HepG2 (cell line): ENCODE data around the gene ADAMTSL4.
"Not testable (repeated sequence)": the region's sequence is repeated elsewhere in the genome, so short reads cannot be mapped to it uniquely, and the experiment has no call there.

Source experiments
- SMAD1 ChIP-seq: sonication (generic); formaldehyde crosslinking; IDR thresholded peaks from 2 replicates; pipeline ENCODE4 v1.4.0; 2020; ENCODE audit warnings: missing genetic modification reagents, low read depth, mild to moderate bottlenecking, borderline replicate concordance
- SRY ChIP-seq: sonication (generic); formaldehyde crosslinking; IDR thresholded peaks from 2 replicates; pipeline ENCODE4 v1.8.0; 2022; ENCODE audit warnings: mild to moderate bottlenecking, missing genetic modification reagents
- TARDBP ChIP-seq: sonication (generic); formaldehyde crosslinking; IDR thresholded peaks from 2 replicates; pipeline ENCODE4 v1.8.0; 2022; ENCODE audit warnings: mild to moderate bottlenecking, missing genetic modification reagents
- YEATS4 ChIP-seq: sonication (generic); formaldehyde crosslinking; IDR thresholded peaks from 2 replicates; pipeline ENCODE4 v1.4.0; 2020; ENCODE audit warnings: missing genetic modification reagents, borderline replicate concordance
- ZBTB37 ChIP-seq: sonication (generic); formaldehyde crosslinking; IDR thresholded peaks from 2 replicates; pipeline ENCODE4 v1.4.0; 2020; ENCODE audit warnings: mild to moderate bottlenecking, missing genetic modification reagents
- ZBTB8A ChIP-seq: sonication (generic); formaldehyde crosslinking; IDR thresholded peaks from 2 replicates; pipeline ENCODE4 v1.4.0; 2020; ENCODE audit warnings: mild to moderate bottlenecking, low read depth, missing genetic modification reagents, borderline replicate concordance
- ZNF776 ChIP-seq: sonication (generic); formaldehyde crosslinking; IDR thresholded peaks from 2 replicates; pipeline ENCODE4 v1.4.0; 2020; ENCODE audit warnings: mild to moderate bottlenecking, missing genetic modification reagents
- ZNF800 ChIP-seq: sonication (generic); formaldehyde crosslinking; IDR thresholded peaks from 2 replicates; pipeline ENCODE4 v1.4.0; 2020; ENCODE audit warnings: missing genetic modification reagents
- TF ChIP-seq, protein P1 (sequence below): IDR thresholded peaks from 2 replicates; pipeline ENCODE4 v1.6.1; 2016; ENCODE audit warnings: control low read depth

GRCh38 chr1:150581962-150582361 lies 32.8 kb downstream of the ADAMTSL4 start:
- TF ChIP-seq YEATS4 (CRISPR knock-in tag); ZNF776 (CRISPR knock-in tag); SRY (CRISPR knock-in tag); ZBTB37; ZNF800 (CRISPR knock-in tag); SMAD1 (CRISPR knock-in tag); ZBTB8A (CRISPR knock-in tag); TARDBP (CRISPR knock-in tag): not testable (repeated sequence)
- TF ChIP-seq, protein P1, sequence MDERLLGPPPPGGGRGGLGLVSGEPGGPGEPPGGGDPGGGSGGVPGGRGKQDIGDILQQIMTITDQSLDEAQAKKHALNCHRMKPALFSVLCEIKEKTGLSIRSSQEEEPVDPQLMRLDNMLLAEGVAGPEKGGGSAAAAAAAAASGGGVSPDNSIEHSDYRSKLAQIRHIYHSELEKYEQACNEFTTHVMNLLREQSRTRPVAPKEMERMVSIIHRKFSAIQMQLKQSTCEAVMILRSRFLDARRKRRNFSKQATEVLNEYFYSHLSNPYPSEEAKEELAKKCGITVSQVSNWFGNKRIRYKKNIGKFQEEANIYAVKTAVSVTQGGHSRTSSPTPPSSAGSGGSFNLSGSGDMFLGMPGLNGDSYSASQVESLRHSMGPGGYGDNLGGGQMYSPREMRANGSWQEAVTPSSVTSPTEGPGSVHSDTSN = not testable (repeated sequence)
